ENCODE data around the gene ZNF664. TPM values are rescaled to one million over a fixed set of nuclear protein-coding genes. Genes with fewer than 3 reads are reported as not detected.

Gene ZNF664
- total and polyA plus RNA-seq, 2 of the 8 experiments (the other 6 are each of a cell fraction or from before 2014, with no cell fraction given): 22.8 to 51.4 TPM

- TF ChIP-seq, protein P1, sequence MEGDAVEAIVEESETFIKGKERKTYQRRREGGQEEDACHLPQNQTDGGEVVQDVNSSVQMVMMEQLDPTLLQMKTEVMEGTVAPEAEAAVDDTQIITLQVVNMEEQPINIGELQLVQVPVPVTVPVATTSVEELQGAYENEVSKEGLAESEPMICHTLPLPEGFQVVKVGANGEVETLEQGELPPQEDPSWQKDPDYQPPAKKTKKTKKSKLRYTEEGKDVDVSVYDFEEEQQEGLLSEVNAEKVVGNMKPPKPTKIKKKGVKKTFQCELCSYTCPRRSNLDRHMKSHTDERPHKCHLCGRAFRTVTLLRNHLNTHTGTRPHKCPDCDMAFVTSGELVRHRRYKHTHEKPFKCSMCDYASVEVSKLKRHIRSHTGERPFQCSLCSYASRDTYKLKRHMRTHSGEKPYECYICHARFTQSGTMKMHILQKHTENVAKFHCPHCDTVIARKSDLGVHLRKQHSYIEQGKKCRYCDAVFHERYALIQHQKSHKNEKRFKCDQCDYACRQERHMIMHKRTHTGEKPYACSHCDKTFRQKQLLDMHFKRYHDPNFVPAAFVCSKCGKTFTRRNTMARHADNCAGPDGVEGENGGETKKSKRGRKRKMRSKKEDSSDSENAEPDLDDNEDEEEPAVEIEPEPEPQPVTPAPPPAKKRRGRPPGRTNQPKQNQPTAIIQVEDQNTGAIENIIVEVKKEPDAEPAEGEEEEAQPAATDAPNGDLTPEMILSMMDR (IDR thresholded peaks at IDR 0.05; ENCODE audit: control extremely low read depth in 1 of 3, insufficient read depth in 1 of 3, low read depth in 1 of 3, low read length in 3 of 3): peak; percentile 62 to 97 (median 86)
- no peak for TF ChIP-seq HDAC6 (IDR thresholded peaks at IDR 0.05; ENCODE audit: low read depth, low read length)
- no peak for TF ChIP-seq TAF7 (optimal IDR thresholded peaks at IDR 0.05; ENCODE audit: borderline replicate concordance, low read depth, low read length)
- TF ChIP-seq BRCA1 (IDR thresholded peaks at IDR 0.05; ENCODE audit: low read depth, low read length): no peak
- no peak for TF ChIP-seq CBX8 (IDR thresholded peaks at IDR 0.05; ENCODE audit: borderline replicate concordance, low read depth, low read length)
- no peak for TF ChIP-seq CHD2 (IDR thresholded peaks at IDR 0.05; ENCODE audit: low read length)
Observed at GRCh38 chr12:123938679-123939480, 34.1 kb upstream of the ZNF664 start (continued).
